Endothelial cell of umbilical vein (primary cell): ENCODE measurements around the gene KCNK15. TPM values are rescaled to one million over a fixed set of nuclear protein-coding genes. Genes with fewer than 3 reads are reported as not detected.

ENCODE experiments used
- BruUV-seq: library from RNA; stranded (reverse); fragments of 400-500 nt; replicated peaks from 2 replicates; lab custom pipeline; 2021; lab: Mats Ljungman, UMichigan
- CTCF ChIA-PET: fragments of 300-600, 350-600 bp; sonication (Branson Sonifier 250); formaldehyde crosslinking; loops from one replicate; lab custom pipeline; 2021; ENCODE audit warnings: antibody characterized with exemption, inconsistent platforms; lab: Charles Lee
- POLR2A ChIA-PET: fragments of 300-600, 350-600 bp; sonication (Branson Sonifier 250); formaldehyde crosslinking; loops from one replicate; lab custom pipeline; 2021; ENCODE audit warnings: antibody characterized with exemption, inconsistent platforms; lab: Charles Lee
- DNase-seq: peaks from one replicate; pipeline ENCODE4 v3.0.0-alpha.2; 2011; ENCODE audit warnings: low read depth, low spot score
- FAIRE-seq: peaks from 2 replicates; lab custom pipeline; 2011; peaks lifted over from hg19 to GRCh38; lab: Jason Lieb, UNC
- H2AFZ ChIP-seq: 2 replicates; pipeline ENCODE4 v1.6.0; 2012; ENCODE audit warnings: low read depth, low read length, control low read depth, inconsistent platforms
- H3K27ac ChIP-seq: 2 replicates; pipeline ENCODE4 v1.5.1; 2011; ENCODE audit warnings: low read depth, mild to moderate bottlenecking, control low read depth, low read length, moderate library complexity; ENCODE audit not compliant: insufficient read depth
- H3K27me3 ChIP-seq, 2 experiments: 2 replicates each; pipeline versions ENCODE4 v1.6.0 to v1.6.1; 2011; ENCODE audit warnings: low read length in 2 of 2, mixed read lengths in 1 of 2; ENCODE audit not compliant: control insufficient read depth in 2 of 2, insufficient read depth in 2 of 2
- H3K36me3 ChIP-seq, 2 experiments: 2 replicates in 1 of 2; 3 replicates in 1 of 2; pipeline ENCODE4 v1.5.1; 2011; ENCODE audit warnings: low read length in 2 of 2, mild to moderate bottlenecking in 1 of 2, moderate library complexity in 1 of 2; ENCODE audit not compliant: control insufficient read depth in 2 of 2, insufficient read depth in 2 of 2; ENCODE audit errors: extremely low read depth in 1 of 2
- H3K4me1 ChIP-seq: 3 replicates; pipeline ENCODE4 v1.5.1; 2011; ENCODE audit warnings: mild to moderate bottlenecking, low read length; ENCODE audit not compliant: control insufficient read depth, insufficient read depth; ENCODE audit errors: extremely low read depth
- H3K4me2 ChIP-seq: 2 replicates; pipeline ENCODE4 v1.6.1; 2011; ENCODE audit warnings: low read length, control low read depth, mixed read lengths; ENCODE audit not compliant: insufficient read depth
- H3K4me3 ChIP-seq, 3 experiments: fragments of 200-600 bp in 1 of 3; sonication (generic), shearing (Covaris generic) in 1 of 3; replicated peaks in 1 of 3; 2 replicates each; pipeline ENCODE4 v1.5.1; 2011 to 2016; ENCODE audit warnings: control low read depth in 3 of 3, low read length in 3 of 3, mild to moderate bottlenecking in 2 of 3, inconsistent platforms in 1 of 3, low read depth in 1 of 3, moderate library complexity in 1 of 3; ENCODE audit not compliant: insufficient read depth in 1 of 3
- H3K79me2 ChIP-seq: 2 replicates; pipeline ENCODE4 v1.6.0; 2012; ENCODE audit warnings: low read length, inconsistent platforms; ENCODE audit not compliant: control insufficient read depth, insufficient read depth
- H3K9ac ChIP-seq: replicated peaks from 2 replicates; pipeline ENCODE3; 2011; ENCODE audit warnings: low read length, control low read depth; ENCODE audit not compliant: insufficient read depth; ENCODE audit errors: extremely low read depth
- H3K9me1 ChIP-seq: replicated peaks from 3 replicates; pipeline ENCODE4 v1.6.0; 2011; ENCODE audit warnings: mild to moderate bottlenecking, low read length; ENCODE audit not compliant: control insufficient read depth, insufficient read depth; ENCODE audit errors: extremely low read depth
- H3K9me3 ChIP-seq: replicated peaks from 2 replicates; pipeline ENCODE4 v1.5.1; 2012; ENCODE audit warnings: low read length, inconsistent platforms; ENCODE audit not compliant: control insufficient read depth, insufficient read depth
- H4K20me1 ChIP-seq: replicated peaks from 2 replicates; pipeline ENCODE3; 2011; ENCODE audit warnings: mild to moderate bottlenecking, low read length; ENCODE audit not compliant: control insufficient read depth, insufficient read depth; ENCODE audit errors: extremely low read depth
- CTCF ChIP-seq, 2 donors: IDR thresholded peaks; 1 replicate in 1 of 2; 2 replicates in 1 of 2; pipeline ENCODE4 v1.5.1; 2011; ENCODE audit warnings: low read length in 2 of 2, mild to moderate bottlenecking in 2 of 2, moderate library complexity in 2 of 2, control low read depth in 1 of 2, inconsistent platforms in 1 of 2, low read depth in 1 of 2; ENCODE audit not compliant: insufficient read depth in 1 of 2; ENCODE audit errors: extremely low read depth in 1 of 2
- FOS ChIP-seq: IDR thresholded peaks from 2 replicates; pipeline ENCODE4 v1.6.1; 2011; ENCODE audit warnings: mild to moderate bottlenecking, low read length, moderate library complexity, borderline replicate concordance; ENCODE audit not compliant: insufficient read depth
- GATA2 ChIP-seq: IDR thresholded peaks from 2 replicates; pipeline ENCODE4 v1.7.0; 2011; ENCODE audit warnings: low read depth, mild to moderate bottlenecking, moderate library complexity, mixed read lengths, low read length; ENCODE audit not compliant: insufficient read length, insufficient read depth
- JUN ChIP-seq: IDR thresholded peaks from 2 replicates; pipeline ENCODE4 v1.6.1; 2011; ENCODE audit warnings: borderline replicate concordance, low read depth; ENCODE audit not compliant: insufficient read length, insufficient read depth
- MAX ChIP-seq: IDR thresholded peaks from 2 replicates; pipeline ENCODE4 v1.6.1; 2011; ENCODE audit not compliant: insufficient read depth, insufficient read length
- MYC ChIP-seq: IDR thresholded peaks from one replicate; pipeline ENCODE4 v1.6.1; 2011; ENCODE audit warnings: mild to moderate bottlenecking, low read depth, low read length
- POLR2AphosphoS5 ChIP-seq: IDR thresholded peaks from 2 replicates; pipeline ENCODE4 v1.6.1; 2012; ENCODE audit warnings: low read depth, mild to moderate bottlenecking, control low read depth, low read length, moderate library complexity; ENCODE audit not compliant: insufficient read depth
- dilution Hi-C: fragments of 300-500 bp; cut with MboI; formaldehyde crosslinking; loops from one replicate; pipeline ENCODE4 v1.15.0; 2019; ENCODE audit warnings: low sequenced_read_pairs; ENCODE audit not compliant: extremely low pct_ligation_motif_present
- intact Hi-C: fragments of 100-400 bp; cut with micrococcal nuclease; formaldehyde crosslinking; loops from one replicate; pipeline ENCODE4 v1.10.0; 2022
- polyA plus RNA-seq, 4 experiments: library from polyadenylated mRNA; depleted of rRNA in 3 of 4; stranded (reverse) in 3 of 4; unstranded in 1 of 4; fragments of >200 nt; gene quantifications; 2 replicates each; pipeline versions ENCODE4 v1.2.1 to v1.2.3, GENCODE V29; 2011 to 2012; ENCODE audit warnings: missing spikeins in 1 of 4
- total RNA-seq: library from RNA; stranded (reverse); gene quantifications from 2 replicates; pipeline ENCODE4 v1.2.3, GENCODE V29; 2021

KCNK15 gene
- total and polyA plus RNA-seq, 2 donors (not counting 3 experiments of a cell fraction or from before 2014, with no cell fraction given), result 0.06 TPM; not detected in 1

- BruUV-seq, result no TSS peak
- Histone ChIP-seq H3K4me3 (no peak overlapping the region), H3K4me2 (no peak overlapping the region), H2AFZ (no peak overlapping the region), H3K27ac (no peak overlapping the region), H4K20me1 (no peaks in the 10 kb centered on the region), H3K4me1 (peaks cover 16% of the 10 kb centered on the region), H3K36me3 (no peaks in the 10 kb centered on the region), H3K9ac (no peak overlapping the region), H3K27me3 (no peaks in the 10 kb centered on the region), H3K9me1 (no peaks in the 10 kb centered on the region), H3K79me2 (no peaks in the 10 kb centered on the region), H3K9me3 (no peaks in the 10 kb centered on the region)
- TF ChIP-seq CTCF (IDR thresholded peaks at IDR 0.05; ENCODE audit: extremely low read depth in 1 of 2, insufficient read depth in 1 of 2, low read depth in 1 of 2, low read length in 2 of 2) (no peak), POLR2AphosphoS5 (no peak), MYC (no peak), FOS (no peak), GATA2 (no peak), MAX (no peak), JUN (no peak)
- dilution Hi-C loops (no loop called here), intact Hi-C loops (no loop called here)
- no peak for DNase-seq
- CTCF ChIA-PET, result no interaction called here
- FAIRE-seq, result no peak
- POLR2A ChIA-PET, result no interaction called here
Measured at GRCh38 chr20:44727039-44727438, 18.6 kb upstream of the KCNK15 start.
